Stimulated activated CD8-positive, alpha-beta memory T cell treated with anti-CD3 and anti-CD28 coated beads, Interleukin-4, amount 100 ng/mL, for 24 hours (primary cell): ENCODE data around the gene HSPB8.

Experiments used
- DNase-seq: peaks from one replicate; pipeline ENCODE4 v3.0.0-alpha.2; 2020; ENCODE audit warnings: low read depth

The HSPB8 gene

GRCh38 chr12:119171291-119171690, 7.4 kb upstream of the HSPB8 start:
- no peak for DNase-seq

GRCh38 chr12:119171691-119172425, 6.9 kb upstream of the HSPB8 start:
- DNase-seq, result no peak

DNA sequence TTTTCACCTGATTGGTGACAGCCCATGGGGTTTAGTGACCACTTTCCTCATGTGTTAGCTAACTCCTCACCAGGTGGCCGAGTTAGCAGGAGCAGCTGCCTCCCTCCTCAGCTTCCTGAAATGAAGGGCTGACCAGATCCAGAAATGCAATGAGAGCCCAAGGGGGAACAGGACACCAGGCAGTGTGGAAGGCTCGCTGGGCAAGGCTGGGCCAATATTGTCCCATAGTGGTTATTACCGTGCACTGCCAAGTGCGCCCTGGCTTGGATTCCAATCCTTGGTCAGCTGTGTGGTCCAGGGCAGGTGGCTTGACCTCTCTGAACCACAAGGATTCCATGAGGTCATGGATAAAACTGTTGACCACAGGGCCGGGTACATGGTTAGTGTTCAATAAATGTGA, 3.6 kb upstream of the HSPB8 start:
- no peak for DNase-seq

- DNase-seq, result no peak
Observed at GRCh38 chr12:119176267-119177055, 2.3 kb upstream of the HSPB8 start.

GRCh38 chr12:119177056-119177325, 1.7 kb upstream of the HSPB8 start:
- no peak for DNase-seq

GRCh38 chr12:119177724-119178380, 879 bp upstream of the HSPB8 start:
- no peak for DNase-seq

- no peak for DNase-seq
Observed at GRCh38 chr12:119179335-119180021, 747 bp downstream of the HSPB8 start.

- no peak for DNase-seq
Observed at GRCh38 chr12:119180380-119181040, 1.8 kb downstream of the HSPB8 start.

- DNase-seq, result no peak
Observed at GRCh38 chr12:119181202-119181601, 2.5 kb downstream of the HSPB8 start.

GRCh38 chr12:119181944-119182343, 3.2 kb downstream of the HSPB8 start:
- no peak for DNase-seq

- DNase-seq, result no peak
Observed at GRCh38 chr12:119182701-119183493, 4.2 kb downstream of the HSPB8 start.

GRCh38 chr12:119183942-119184695, 5.4 kb downstream of the HSPB8 start:
- DNase-seq, result no peak

GRCh38 chr12:119195256-119195655, 16.5 kb downstream of the HSPB8 start:
- DNase-seq, result no peak

DNA sequence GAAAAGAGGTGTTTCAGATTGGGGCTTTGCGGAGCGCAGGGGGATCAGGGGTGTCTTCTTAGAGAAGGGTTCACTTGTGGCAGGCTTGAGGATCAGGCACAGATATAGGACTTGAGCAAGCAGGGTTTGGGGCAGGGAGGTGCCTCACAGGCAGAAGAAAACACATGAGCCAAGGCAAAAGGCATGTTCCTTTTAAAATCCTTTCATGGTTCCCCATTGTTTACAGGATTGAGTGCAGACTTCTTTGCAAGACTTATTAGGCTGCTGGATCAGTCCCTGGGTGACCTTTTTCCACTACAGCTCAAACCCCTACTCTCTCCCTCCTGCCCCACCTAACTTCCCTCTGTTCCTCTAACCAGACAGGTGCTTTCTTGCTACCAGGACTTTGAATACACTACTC, 19.7 kb downstream of the HSPB8 start:
- DNase-seq, result no peak

DNA sequence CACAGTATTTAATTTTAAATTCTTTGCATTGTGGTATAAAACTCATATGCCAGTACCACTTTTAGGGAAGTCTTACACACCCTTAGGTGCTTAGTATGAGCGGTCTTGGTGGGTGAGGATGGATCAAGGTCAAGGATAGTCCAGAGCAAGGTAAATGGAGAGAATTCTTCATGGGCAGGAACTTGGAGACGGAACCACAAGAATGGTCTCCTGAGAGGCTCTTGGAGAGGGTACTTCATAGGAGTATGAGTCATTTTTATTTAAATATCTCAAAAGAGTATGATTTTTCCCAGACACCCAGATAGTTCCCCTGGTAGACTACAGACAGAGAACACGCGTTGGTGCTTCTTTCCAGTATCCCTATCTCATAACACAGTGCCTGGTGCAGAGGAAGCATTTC, 21.9 kb downstream of the HSPB8 start:
- no peak for DNase-seq

GRCh38 chr12:119201789-119202543, 23.2 kb downstream of the HSPB8 start:
- no peak for DNase-seq

- DNase-seq, result no peak
Observed at GRCh38 chr12:119202544-119202943, 23.8 kb downstream of the HSPB8 start.

DNA sequence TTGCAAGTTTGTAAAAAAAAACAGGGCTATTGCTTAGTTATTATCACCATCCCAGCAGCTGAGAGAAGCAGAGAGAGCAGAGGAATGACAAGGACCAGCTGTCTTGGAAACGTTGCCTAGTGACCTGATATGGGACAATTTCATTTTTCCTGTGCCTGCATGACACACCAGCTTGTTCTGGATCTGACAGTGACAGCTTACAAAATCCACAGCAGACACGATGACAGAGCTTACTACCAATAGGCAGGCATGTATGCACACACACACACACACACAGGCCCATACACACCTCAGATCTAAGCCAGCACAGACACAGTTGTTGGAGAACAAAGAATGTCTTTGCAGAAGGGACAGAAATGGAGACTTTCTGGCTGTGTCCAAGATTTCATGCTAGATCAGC, 25.4 kb downstream of the HSPB8 start:
- no peak for DNase-seq

- DNase-seq, result no peak
Observed at GRCh38 chr12:119204671-119205285, 26.0 kb downstream of the HSPB8 start.
